Natural killer cell (primary cell): ENCODE data around the gene TLX3. TPM values are rescaled to one million over a fixed set of nuclear protein-coding genes. Genes with fewer than 3 reads are reported as not detected.
A peak's percentile ranks its signal among the peaks of the same experiment; 100 is the strongest.

Source experiments
- ATAC-seq, 3 donors: fragments of 150-1000 bp in 2 of 3; fragments of 200-7000 bp in 1 of 3; cut with Tn5 transposase; 1 replicate in 1 of 3; 2 replicates in 2 of 3; pipeline ENCODE4 v1.10.0; 2021; ENCODE audit warnings: mild to moderate bottlenecking in 2 of 3, moderate library complexity in 2 of 3
- DNase-seq, 2 donors: peaks; one replicate each; pipeline versions ENCODE4 v3.0.0 to v3.0.0-alpha.2; 2013 to 2021; ENCODE audit warnings: mixed read lengths in 1 of 2
- H3K27ac ChIP-seq: one replicate; pipeline ENCODE4 v1.5.1; 2013; ENCODE audit warnings: mild to moderate bottlenecking, low read length
- H3K27me3 ChIP-seq: one replicate; pipeline ENCODE4 v1.6.1; 2013; ENCODE audit warnings: low read length; ENCODE audit not compliant: control insufficient read depth, insufficient read depth
- H3K36me3 ChIP-seq: one replicate; pipeline ENCODE4 v1.6.1; 2013; ENCODE audit warnings: low read length; ENCODE audit not compliant: control insufficient read depth, insufficient read depth
- H3K4me1 ChIP-seq: one replicate; pipeline ENCODE4 v1.6.1; 2013; ENCODE audit warnings: low read length; ENCODE audit not compliant: control insufficient read depth, insufficient read depth
- H3K4me3 ChIP-seq: one replicate; pipeline ENCODE4 v1.5.1; 2013; ENCODE audit warnings: low read length
- H3K9me3 ChIP-seq: one replicate; pipeline ENCODE4 v1.6.1; 2013; ENCODE audit warnings: low read length; ENCODE audit not compliant: control insufficient read depth, insufficient read depth
- H3K27ac Mint-ChIP-seq, 2 donors: one replicate each; pipeline ENCODE4 v1.8.0; 2022; ENCODE audit warnings: mild to moderate bottlenecking in 2 of 2, mixed read lengths in 2 of 2, moderate library complexity in 1 of 2
- H3K27me3 Mint-ChIP-seq, 2 donors: one replicate each; pipeline ENCODE4 v1.8.0; 2022; ENCODE audit warnings: low read depth in 2 of 2, mixed read lengths in 2 of 2
- H3K36me3 Mint-ChIP-seq: one replicate; pipeline ENCODE4 v1.8.0; 2022; ENCODE audit warnings: mixed read lengths
- H3K4me1 Mint-ChIP-seq, 2 donors: one replicate each; pipeline ENCODE4 v1.8.0; 2022; ENCODE audit warnings: mixed read lengths in 2 of 2
- H3K4me3 Mint-ChIP-seq: one replicate; pipeline ENCODE4 v1.8.0; 2022; ENCODE audit warnings: mild to moderate bottlenecking, moderate library complexity, mixed read lengths
- H3K9me3 Mint-ChIP-seq, 2 donors: one replicate each; pipeline ENCODE4 v1.8.0; 2022; ENCODE audit warnings: mixed read lengths in 2 of 2
- CTCF ChIP-seq: fragments of 200-600 bp; IDR thresholded peaks from one replicate; pipeline ENCODE4 v1.8.0; 2022; ENCODE audit warnings: antibody characterized with exemption
- WGBS: methylation state at CpG from one replicate; pipeline ENCODE4 v1.1.7; 2013; ENCODE audit warnings: missing lambda C conversion rate; ENCODE audit not compliant: insufficient coverage; 5-methylcytosine and 5-hydroxymethylcytosine counted together
- intact Hi-C: fragments of 100-400 bp; cut with micrococcal nuclease; formaldehyde crosslinking; loops from one replicate; pipeline ENCODE4 v1.14.2; 2022
- total RNA-seq, 4 donors: library from RNA; stranded (reverse); fragments of 120-200 nt in 1 of 4; gene quantifications; one replicate each; pipeline versions ENCODE4 v1.2.3 to v1.2.4, GENCODE V29; 2013 to 2022

The TLX3 gene
- total RNA-seq, 3 donors from 2014 or later (not counting 1 experiment from before 2014, with no cell fraction given): not detected

GRCh38 chr5:171335616-171336015 lies 26.6 kb downstream of the TLX3 start:
- intact Hi-C loops: no loop called here
- H3K27ac ChIP-seq: no peak overlapping the region

GRCh38 chr5:171336521-171337209 lies 27.6 kb downstream of the TLX3 start:
- Histone ChIP-seq H3K4me1 (peaks cover 9% of the 10 kb centered on the region), H3K4me3 (no peak overlapping the region), H3K36me3 (no peaks in the 10 kb centered on the region), H3K27ac (no peak overlapping the region), H3K27me3 (peaks cover 6% of the 10 kb centered on the region), H3K9me3 (no peaks in the 10 kb centered on the region)
- H3K4me3 Mint-ChIP-seq: peak overlapping the region; percentile 60
- intact Hi-C loops: loop anchor here (1.0 kb wide), 1 partner anchor 129 kb away; no protein-coding TSS in a partner anchor
- no peak overlapping the region for H3K27ac Mint-ChIP-seq
- DNase-seq: peak in 1 of 2 donors; percentile 55
- no peaks in the 10 kb centered on the region for H3K36me3 Mint-ChIP-seq
- TF ChIP-seq CTCF: peak; percentile 30
- peaks cover 26 to 47% of the 10 kb centered on the region in 2 donors for H3K27me3 Mint-ChIP-seq
- peaks cover 6 to 8% of the 10 kb centered on the region in 2 donors for H3K4me1 Mint-ChIP-seq
- ATAC-seq: peak in 2 of 3 donors; percentile 49 to 79
- no peaks in the 10 kb centered on the region for H3K9me3 Mint-ChIP-seq
- 16% methylated on average over 31 of the region's 31 CpGs for WGBS

More at GRCh38 chr5:171335616-171336015, 26.6 kb downstream of the TLX3 start:
- Mint-ChIP-seq H3K36me3 (no peaks in the 10 kb centered on the region), H3K27me3 (peaks cover 27 to 49% of the 10 kb centered on the region in 2 donors), H3K4me3 (no peak overlapping the region), H3K27ac (no peak overlapping the region), H3K9me3 (no peaks in the 10 kb centered on the region), H3K4me1 (peaks cover 6 to 8% of the 10 kb centered on the region in 2 donors)
- peaks cover 6% of the 10 kb centered on the region for H3K27me3 ChIP-seq
- ATAC-seq (no peak), DNase-seq (no peak)
- no peak overlapping the region for H3K4me3 ChIP-seq
- H3K36me3 ChIP-seq: no peaks in the 10 kb centered on the region
- WGBS: 78% methylated on average over 8 of the region's 8 CpGs
- no peaks in the 10 kb centered on the region for H3K9me3 ChIP-seq
- peaks cover 9% of the 10 kb centered on the region for H3K4me1 ChIP-seq
- TF ChIP-seq CTCF: no peak

- no peaks in the 10 kb centered on the region for H3K9me3 ChIP-seq
- H3K4me1 ChIP-seq: peaks cover 9% of the 10 kb centered on the region
- ATAC-seq: no peak
- no peak overlapping the region for H3K4me3 ChIP-seq
- peak overlapping the region; percentile 60 for H3K4me3 Mint-ChIP-seq
- H3K4me1 Mint-ChIP-seq: peaks cover 6 to 8% of the 10 kb centered on the region in 2 donors
- H3K36me3 Mint-ChIP-seq: no peaks in the 10 kb centered on the region
- DNase-seq: no peak
- no peak for TF ChIP-seq CTCF
- peaks cover 6% of the 10 kb centered on the region for H3K27me3 ChIP-seq
- peaks cover 22 to 42% of the 10 kb centered on the region in 2 donors for H3K27me3 Mint-ChIP-seq
- 24% methylated on average over 11 of the region's 11 CpGs for WGBS
- H3K27ac ChIP-seq: no peak overlapping the region
- no peaks in the 10 kb centered on the region for H3K9me3 Mint-ChIP-seq
- no peak overlapping the region for H3K27ac Mint-ChIP-seq
- H3K36me3 ChIP-seq: no peaks in the 10 kb centered on the region
- intact Hi-C loops: loop anchor here (1.0 kb wide), 1 partner anchor 130 kb away; no protein-coding TSS in a partner anchor
These were observed 28.1 kb downstream of the TLX3 start for GRCh38 chr5:171337210-171337569.
